ENCODE results near the gene TMPRSS4. TPM values are rescaled to one million over a fixed set of nuclear protein-coding genes. Genes with fewer than 3 reads are reported as not detected.

TMPRSS4 gene
- total RNA-seq, 1 experiment from 2014 or later, result not detected

DNA sequence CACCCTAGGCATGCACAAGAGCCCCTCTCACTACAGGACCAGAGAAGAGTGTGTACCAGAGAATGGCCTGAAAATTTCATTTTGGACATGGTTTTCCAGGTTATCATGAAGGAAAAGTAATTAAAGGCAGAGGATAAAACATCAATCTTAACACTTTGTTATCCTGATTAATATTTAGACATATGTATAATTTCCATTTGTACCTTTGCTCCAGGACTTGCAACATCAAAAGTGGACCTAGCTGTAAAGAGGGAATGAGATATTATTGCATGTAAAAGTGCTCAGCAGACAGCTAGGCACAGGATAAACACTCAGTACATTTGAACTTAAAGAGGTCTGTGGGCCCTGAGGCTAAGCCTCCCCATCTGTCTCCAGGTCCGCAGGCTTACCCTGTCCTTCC is 77.8 kb downstream of the TMPRSS4 start:
- Histone ChIP-seq H3K23ac (ENCODE audit: insufficient read length, low read depth, low read length) (no peak overlapping the region), H2BK12ac (ENCODE audit: insufficient read length, low read depth, low read length) (no peak overlapping the region), H4K91ac (ENCODE audit: insufficient read length, low read depth, low read length) (no peak overlapping the region), H3K4ac (ENCODE audit: low read depth, low read length) (no peak overlapping the region), H3T11ph (ENCODE audit: low read length) (no peak overlapping the region), H3K18ac (ENCODE audit: insufficient read length, low read depth, low read length) (no peak overlapping the region), H4K8ac (replicated peaks; ENCODE audit: insufficient read length, low read depth, low read length) (no peak overlapping the region), H3K79me2 (ENCODE audit: insufficient read depth, low read length) (no peaks in the 10 kb centered on the region), H2AK5ac (ENCODE audit: insufficient read length, low read length) (no peak overlapping the region), H3K9me3 (ENCODE audit: control insufficient read depth, low read depth, low read length) (no peaks in the 10 kb centered on the region), H3K23me2 (ENCODE audit: insufficient read length, low read depth, low read length, poor library complexity, severe bottlenecking) (peaks cover 30% of the 10 kb centered on the region), H3K9ac (ENCODE audit: extremely low read depth, insufficient read length, low read length) (no peak overlapping the region), H2BK5ac (ENCODE audit: insufficient read length, low read length) (no peak overlapping the region), H2BK20ac (ENCODE audit: low read depth, low read length, poor library complexity, severe bottlenecking) (no peak overlapping the region), H3K56ac (ENCODE audit: insufficient read length, low read depth, low read length) (no peak overlapping the region), H2AFZ (ENCODE audit: low read length) (no peak overlapping the region), H3K4me2 (ENCODE audit: insufficient read depth, insufficient read length, low read length) (no peak overlapping the region), H3K79me1 (ENCODE audit: insufficient read depth, low read depth, low read length, poor library complexity, severe bottlenecking) (no peaks in the 10 kb centered on the region), H3K27ac (ENCODE audit: insufficient read length, low read depth, low read length) (no peak overlapping the region), H2BK120ac (ENCODE audit: low read depth, low read length, poor library complexity, severe bottlenecking) (no peak overlapping the region), H3K14ac (ENCODE audit: insufficient read depth, low read length) (no peak overlapping the region), H4K5ac (ENCODE audit: insufficient read length, low read depth, low read length) (no peak overlapping the region), H3K4me1 (ENCODE audit: insufficient read depth, low read length) (peaks cover 15% of the 10 kb centered on the region), H2BK15ac (ENCODE audit: low read depth, low read length) (no peak overlapping the region), H4K20me1 (ENCODE audit: control insufficient read depth, insufficient read depth, insufficient read length) (no peaks in the 10 kb centered on the region), H3K27me3 (ENCODE audit: insufficient read depth, low read length) (peaks cover 74% of the 10 kb centered on the region)
- Mint-ChIP-seq H3K4me1 (peaks cover 49 to 58% of the 10 kb centered on the region in 2 experiments), H3K36me3 (ENCODE audit: insufficient read depth in 1 of 3, low read depth in 3 of 3) (no peaks in the 10 kb centered on the region; a peak in 1 of 7 replicates), H3K9me3 (no peaks in the 10 kb centered on the region; a peak in 1 of 5 replicates), H3K27ac (no peak overlapping the region), H3K27me3 (ENCODE audit: low read depth) (peaks cover 98% of the 10 kb centered on the region), H3K4me3 (peak overlapping the region in 1 of 2 experiments; percentile 59; a peak in 1 of 5 replicates)
- TF ChIP-seq, protein P1, sequence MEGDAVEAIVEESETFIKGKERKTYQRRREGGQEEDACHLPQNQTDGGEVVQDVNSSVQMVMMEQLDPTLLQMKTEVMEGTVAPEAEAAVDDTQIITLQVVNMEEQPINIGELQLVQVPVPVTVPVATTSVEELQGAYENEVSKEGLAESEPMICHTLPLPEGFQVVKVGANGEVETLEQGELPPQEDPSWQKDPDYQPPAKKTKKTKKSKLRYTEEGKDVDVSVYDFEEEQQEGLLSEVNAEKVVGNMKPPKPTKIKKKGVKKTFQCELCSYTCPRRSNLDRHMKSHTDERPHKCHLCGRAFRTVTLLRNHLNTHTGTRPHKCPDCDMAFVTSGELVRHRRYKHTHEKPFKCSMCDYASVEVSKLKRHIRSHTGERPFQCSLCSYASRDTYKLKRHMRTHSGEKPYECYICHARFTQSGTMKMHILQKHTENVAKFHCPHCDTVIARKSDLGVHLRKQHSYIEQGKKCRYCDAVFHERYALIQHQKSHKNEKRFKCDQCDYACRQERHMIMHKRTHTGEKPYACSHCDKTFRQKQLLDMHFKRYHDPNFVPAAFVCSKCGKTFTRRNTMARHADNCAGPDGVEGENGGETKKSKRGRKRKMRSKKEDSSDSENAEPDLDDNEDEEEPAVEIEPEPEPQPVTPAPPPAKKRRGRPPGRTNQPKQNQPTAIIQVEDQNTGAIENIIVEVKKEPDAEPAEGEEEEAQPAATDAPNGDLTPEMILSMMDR (conservative IDR thresholded peaks at IDR 0.05), result no peak
- no CpG with 5 or more reads among the region's 1 CpG for WGBS (ENCODE audit: extremely low coverage, insufficient read length, low lambda C conversion rate)
- DNase-seq, result no peak
